DND-41 (cell line): Measurements from ENCODE around the gene ATF5.

ENCODE experiments used
- CTCF ChIP-seq: IDR thresholded peaks from 2 replicates; pipeline ENCODE4 v1.5.1; 2012; ENCODE audit warnings: borderline replicate concordance, low read length, moderate library complexity, mild to moderate bottlenecking; ENCODE audit not compliant: poor library complexity, severe bottlenecking; ENCODE audit errors: extremely low read depth
- EZH2 ChIP-seq: IDR thresholded peaks from 3 replicates; pipeline ENCODE4 v1.6.1; 2012; ENCODE audit warnings: borderline replicate concordance, low read depth, mild to moderate bottlenecking, moderate library complexity, low read length, inconsistent platforms; ENCODE audit not compliant: severe bottlenecking

- no peak for TF ChIP-seq CTCF
- TF ChIP-seq EZH2: no peak
These were observed 2.5 kb downstream of the ATF5 start for GRCh38 chr19:49931293-49932040.
